BLaER1 treated with 17β-estradiol and CSF1 and Interleukin-3, amounts not matched to agents 10 nM and 100 nM (cell line): ENCODE measurements around the gene ADAM30.

Source experiments
- H3K27ac ChIP-seq, 11 experiments: shearing (Covaris generic); formaldehyde crosslinking; 2 replicates each; pipeline ENCODE4 v1.8.1; 2022
- H3K27me3 ChIP-seq, 11 experiments: shearing (Covaris generic); formaldehyde crosslinking; 2 replicates each; pipeline ENCODE4 v1.8.1; 2022
- H3K36me3 ChIP-seq, 11 experiments: shearing (Covaris generic); formaldehyde crosslinking; 2 replicates each; pipeline ENCODE4 v1.8.1; 2022
- H3K4me1 ChIP-seq, 10 experiments: shearing (Covaris generic); formaldehyde crosslinking; 2 replicates each; pipeline ENCODE4 v1.8.1; 2022
- H3K4me2 ChIP-seq, 11 experiments: shearing (Covaris generic); formaldehyde crosslinking; 2 replicates each; pipeline ENCODE4 v1.8.1; 2022
- H3K4me3 ChIP-seq, 10 experiments: shearing (Covaris generic); formaldehyde crosslinking; 2 replicates each; pipeline ENCODE4 v1.8.1; 2022
- H3K9ac ChIP-seq, 11 experiments: shearing (Covaris generic); formaldehyde crosslinking; 2 replicates each; pipeline ENCODE4 v1.8.1; 2022
- H3K9me3 ChIP-seq, 11 experiments: shearing (Covaris generic); formaldehyde crosslinking; replicated peaks in 1 of 11; 2 replicates each; pipeline ENCODE4 v1.8.1; 2022
- H4K20me1 ChIP-seq, 11 experiments: shearing (Covaris generic); formaldehyde crosslinking; 2 replicates each; pipeline ENCODE4 v1.8.1; 2022
- Cebpa-rat ChIP-seq, 11 experiments: shearing (Covaris generic); IDR thresholded peaks; 2 replicates each; pipeline ENCODE4 v1.8.1; 2022

ADAM30 gene

GRCh38 chr1:119873135-119874015 lies 22.9 kb downstream of the ADAM30 start:
- Histone ChIP-seq H3K4me1 (peaks cover 0 to 13% (median 9%) of the 10 kb centered on the region in 10 experiments; a peak in 15 of 20 replicates), H3K36me3 (no peaks in the 10 kb centered on the region), H3K4me3 (no peak overlapping the region), H4K20me1 (no peaks in the 10 kb centered on the region), H3K4me2 (no peak overlapping the region), H3K27ac (no peak overlapping the region), H3K9ac (no peak overlapping the region), H3K27me3 (no peaks in the 10 kb centered on the region), H3K9me3 (0 out of 22 replicates have a peak, but pooled peaks cover 0 to 3% (median 0%) of the 10 kb centered on the region in 11 experiments)
- no peak for TF ChIP-seq Cebpa-rat (IDR thresholded peaks at IDR 0.05)

- no peak overlapping the region for H3K27ac ChIP-seq
- H3K4me3 ChIP-seq = no peak overlapping the region
- H3K9ac ChIP-seq = no peak overlapping the region
- H4K20me1 ChIP-seq = no peaks in the 10 kb centered on the region
- TF ChIP-seq Cebpa-rat (IDR thresholded peaks at IDR 0.05) = no peak
- H3K36me3 ChIP-seq = no peaks in the 10 kb centered on the region
- H3K9me3 ChIP-seq = 0 out of 22 replicates have a peak, but pooled peaks cover 0 to 3% (median 0%) of the 10 kb centered on the region in 11 experiments
- H3K4me2 ChIP-seq = no peak overlapping the region
- H3K4me1 ChIP-seq = peaks cover 0 to 13% (median 9%) of the 10 kb centered on the region in 10 experiments; a peak in 15 of 20 replicates
- H3K27me3 ChIP-seq = no peaks in the 10 kb centered on the region
Measured at GRCh38 chr1:119871881-119872280, 24.4 kb downstream of the ADAM30 start.

GRCh38 chr1:119870917-119871596 lies 25.3 kb downstream of the ADAM30 start:
- Histone ChIP-seq H4K20me1 (no peaks in the 10 kb centered on the region), H3K4me2 (peak overlapping the region in 7 of 11 experiments; percentile 14 to 60 (median 26); a peak in 9 of 22 replicates), H3K27ac (no peak overlapping the region), H3K9ac (no peak overlapping the region), H3K4me3 (no peak overlapping the region), H3K4me1 (peaks cover 0 to 13% (median 9%) of the 10 kb centered on the region in 10 experiments; a peak in 15 of 20 replicates), H3K36me3 (no peaks in the 10 kb centered on the region), H3K27me3 (no peaks in the 10 kb centered on the region), H3K9me3 (0 out of 22 replicates have a peak, but pooled peaks cover 0 to 3% (median 0%) of the 10 kb centered on the region in 11 experiments)
- TF ChIP-seq Cebpa-rat (IDR thresholded peaks at IDR 0.05) = no peak

- no peaks in the 10 kb centered on the region for H4K20me1 ChIP-seq
- H3K27me3 ChIP-seq = no peaks in the 10 kb centered on the region
- TF ChIP-seq Cebpa-rat (IDR thresholded peaks at IDR 0.05) = no peak
- 0 out of 22 replicates have a peak, but pooled peaks cover 0 to 1% (median 0%) of the 10 kb centered on the region in 11 experiments for H3K9me3 ChIP-seq
- H3K36me3 ChIP-seq = no peaks in the 10 kb centered on the region
- peaks cover 0 to 13% (median 9%) of the 10 kb centered on the region in 10 experiments; a peak in 15 of 20 replicates for H3K4me1 ChIP-seq
- H3K27ac ChIP-seq = no peak overlapping the region
- no peak overlapping the region for H3K9ac ChIP-seq
- H3K4me2 ChIP-seq = peak overlapping the region in 8 of 11 experiments; percentile 14 to 60 (median 26); a peak in 14 of 22 replicates
- H3K4me3 ChIP-seq = no peak overlapping the region
Measured at GRCh38 chr1:119869995-119870394, 26.3 kb downstream of the ADAM30 start.

- no peaks in the 10 kb centered on the region for H4K20me1 ChIP-seq
- no peaks in the 10 kb centered on the region for H3K9me3 ChIP-seq
- no peak overlapping the region for H3K9ac ChIP-seq
- no peak for TF ChIP-seq Cebpa-rat (IDR thresholded peaks at IDR 0.05)
- no peaks in the 10 kb centered on the region for H3K36me3 ChIP-seq
- H3K27ac ChIP-seq = no peak overlapping the region
- no peak overlapping the region for H3K4me2 ChIP-seq
- no peak overlapping the region for H3K4me3 ChIP-seq
- no peaks in the 10 kb centered on the region for H3K27me3 ChIP-seq
- H3K4me1 ChIP-seq = peaks cover 0 to 13% (median 9%) of the 10 kb centered on the region in 10 experiments; a peak in 15 of 20 replicates
Measured at GRCh38 chr1:119868176-119868575, 28.1 kb downstream of the ADAM30 start.

- Histone ChIP-seq H3K27me3 (no peaks in the 10 kb centered on the region), H3K4me1 (peaks cover 0 to 19% (median 17%) of the 10 kb centered on the region in 10 experiments; a peak in 17 of 20 replicates), H3K27ac (no peak overlapping the region), H3K36me3 (no peaks in the 10 kb centered on the region), H3K4me2 (no peak overlapping the region), H3K4me3 (no peak overlapping the region), H3K9ac (no peak overlapping the region), H4K20me1 (no peaks in the 10 kb centered on the region), H3K9me3 (no peaks in the 10 kb centered on the region)
- TF ChIP-seq Cebpa-rat (IDR thresholded peaks at IDR 0.05) = no peak
Measured at GRCh38 chr1:119866451-119866850, 29.9 kb downstream of the ADAM30 start.

GRCh38 chr1:119865627-119866026 lies 30.7 kb downstream of the ADAM30 start:
- Histone ChIP-seq H3K4me2 (no peak overlapping the region), H3K9ac (no peak overlapping the region), H3K4me3 (no peak overlapping the region), H4K20me1 (no peaks in the 10 kb centered on the region), H3K4me1 (peaks cover 8 to 25% (median 21%) of the 10 kb centered on the region in 10 experiments; a peak in 18 of 20 replicates), H3K27me3 (no peaks in the 10 kb centered on the region), H3K36me3 (no peaks in the 10 kb centered on the region), H3K9me3 (no peaks in the 10 kb centered on the region), H3K27ac (no peak overlapping the region)
- TF ChIP-seq Cebpa-rat (IDR thresholded peaks at IDR 0.05) = no peak

GRCh38 chr1:119862276-119862675 lies 34.0 kb downstream of the ADAM30 start:
- Histone ChIP-seq H3K4me3 (no peak overlapping the region), H3K4me1 (peaks cover 36 to 49% (median 45%) of the 10 kb centered on the region in 10 experiments), H3K9me3 (no peaks in the 10 kb centered on the region), H3K9ac (no peak overlapping the region), H3K4me2 (peak overlapping the region in 8 of 11 experiments; percentile 71 to 91 (median 86); a peak in 8 of 22 replicates), H3K27ac (peak overlapping the region in 1 of 11 experiments; percentile 92; a peak in 1 of 22 replicates), H4K20me1 (no peaks in the 10 kb centered on the region), H3K36me3 (no peaks in the 10 kb centered on the region), H3K27me3 (no peaks in the 10 kb centered on the region)
- no peak for TF ChIP-seq Cebpa-rat (IDR thresholded peaks at IDR 0.05)

- no peaks in the 10 kb centered on the region for H3K9me3 ChIP-seq
- no peak for TF ChIP-seq Cebpa-rat (IDR thresholded peaks at IDR 0.05)
- no peak overlapping the region for H3K4me3 ChIP-seq
- peak overlapping the region in 2 of 11 experiments; percentile 26 to 66; a peak in 2 of 22 replicates for H3K9ac ChIP-seq
- H3K27ac ChIP-seq = peak overlapping the region in 6 of 11 experiments; percentile 5 to 92 (median 89); a peak in 7 of 22 replicates
- H3K36me3 ChIP-seq = no peaks in the 10 kb centered on the region
- no peaks in the 10 kb centered on the region for H4K20me1 ChIP-seq
- H3K27me3 ChIP-seq = no peaks in the 10 kb centered on the region
- H3K4me1 ChIP-seq = peaks cover 36 to 49% (median 45%) of the 10 kb centered on the region in 10 experiments
- peak overlapping the region in 10 of 11 experiments; percentile 1 to 91 (median 85); a peak in 18 of 22 replicates for H3K4me2 ChIP-seq
Measured at GRCh38 chr1:119861547-119861946, 34.8 kb downstream of the ADAM30 start.
